ENCODE measurements around the gene DLX3. TPM values are rescaled to one million over a fixed set of nuclear protein-coding genes. Genes with fewer than 3 reads are reported as not detected.

Gene DLX3
- total and polyA plus RNA-seq, 2 donors = 0.09 to 1.1 TPM

DNA sequence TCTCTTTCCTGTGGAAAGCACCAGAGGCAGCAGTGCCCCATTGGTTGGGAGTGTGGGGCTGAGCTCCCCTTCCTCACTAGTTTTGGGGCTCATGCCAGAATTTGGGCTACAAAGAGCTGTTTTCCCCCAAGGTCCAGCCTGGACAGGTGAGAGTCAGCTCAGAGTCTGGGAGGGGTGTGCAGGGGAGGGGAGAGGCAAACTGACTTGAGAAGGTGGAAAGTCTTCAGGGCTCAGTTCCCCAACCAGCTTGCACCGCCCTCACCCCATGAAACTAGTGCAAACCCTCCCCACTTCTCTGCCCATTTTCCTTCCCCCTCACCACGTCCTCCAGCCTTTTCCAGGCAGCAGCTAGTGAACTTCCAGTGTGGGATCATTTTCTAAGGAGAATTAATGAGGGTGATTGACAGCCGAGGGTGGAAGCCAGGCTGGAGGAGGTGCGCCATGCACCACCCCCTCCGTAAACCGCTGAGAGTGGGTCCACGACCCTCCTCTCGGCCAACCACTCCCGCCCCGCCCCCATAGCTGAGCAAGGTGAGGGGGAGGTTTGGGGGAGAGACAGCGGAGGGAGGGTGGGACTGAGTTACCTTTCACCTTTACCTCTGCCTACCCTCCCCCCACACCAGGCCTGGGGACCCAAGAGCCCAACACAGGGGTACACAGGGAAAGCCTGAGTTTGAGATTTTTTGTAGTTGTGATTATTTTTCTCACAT, 32.3 kb downstream of the DLX3 start:
- no peak overlapping the region for H3K27ac ChIP-seq (ENCODE audit: low read depth in 1 of 2, low read length in 1 of 2)
- H3K4me1 ChIP-seq (ENCODE audit: control insufficient read depth in 2 of 2, insufficient read depth in 2 of 2, low read length in 2 of 2) = peaks cover 0 to 10% of the 10 kb centered on the region in 2 donors
- no peak overlapping the region for H3K4me3 ChIP-seq (ENCODE audit: low read length in 2 of 2)
- no peaks in the 10 kb centered on the region for H3K36me3 ChIP-seq (ENCODE audit: control insufficient read depth in 2 of 2, insufficient read depth in 2 of 2, low read length in 1 of 2)
- no peak for DNase-seq (ENCODE audit: low read depth in 6 of 9, low spot score in 9 of 9)
- H3K27me3 ChIP-seq (ENCODE audit: control insufficient read depth in 2 of 2, insufficient read depth in 1 of 2, low read length in 1 of 2) = peaks cover 61 to 75% of the 10 kb centered on the region in 2 donors
- WGBS = 16% methylated on average over 11 of the region's 11 CpGs
- H3K9me3 ChIP-seq (ENCODE audit: control insufficient read depth in 2 of 2, insufficient read depth in 1 of 2, low read length in 1 of 2) = peaks cover 0 to 9% of the 10 kb centered on the region in 2 donors

DNA sequence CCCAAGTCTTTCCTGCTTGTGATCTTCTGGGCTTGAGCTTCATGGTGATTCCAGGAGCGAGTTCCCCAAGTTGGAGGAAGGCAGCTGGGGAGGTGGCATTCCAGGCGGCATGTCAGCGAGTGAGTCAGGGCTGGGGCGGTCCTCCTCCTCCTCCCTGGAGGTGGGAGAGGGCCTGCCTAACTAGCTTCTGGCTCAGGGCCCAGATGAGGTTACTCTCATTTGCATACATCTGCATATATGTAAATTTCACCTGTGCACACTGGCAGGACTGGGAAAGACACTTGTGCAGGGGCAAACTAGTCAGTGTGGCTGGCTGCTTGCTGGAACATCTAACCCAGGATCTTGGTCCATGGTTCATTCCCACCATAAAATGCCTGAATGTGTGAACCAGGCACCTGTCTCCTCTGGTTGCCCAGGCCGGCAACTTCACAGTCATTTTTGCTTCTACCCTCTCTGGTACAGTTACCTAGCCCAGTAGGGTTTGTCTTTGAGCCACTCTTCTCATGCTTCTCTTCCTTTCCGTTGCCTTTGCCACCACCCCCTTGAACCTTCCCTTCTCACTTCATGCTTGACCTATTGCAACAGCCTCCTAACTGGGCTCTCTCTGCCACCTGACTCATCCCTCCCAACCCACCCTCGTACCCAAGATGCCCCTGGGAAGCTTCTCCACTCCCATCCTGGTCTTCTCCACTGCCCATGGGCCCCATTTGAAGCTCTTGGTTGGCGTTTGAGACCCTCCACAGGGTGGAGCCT, 35.7 kb downstream of the DLX3 start:
- 76% methylated on average over 8 of the region's 8 CpGs for WGBS
- Histone ChIP-seq H3K4me3 (ENCODE audit: low read length in 2 of 2) (no peak overlapping the region), H3K27ac (ENCODE audit: low read depth in 1 of 2, low read length in 1 of 2) (no peak overlapping the region), H3K9me3 (ENCODE audit: control insufficient read depth in 2 of 2, insufficient read depth in 1 of 2, low read length in 1 of 2) (peaks cover 0 to 9% of the 10 kb centered on the region in 2 donors), H3K36me3 (ENCODE audit: control insufficient read depth in 2 of 2, insufficient read depth in 2 of 2, low read length in 1 of 2) (no peaks in the 10 kb centered on the region), H3K4me1 (ENCODE audit: control insufficient read depth in 2 of 2, insufficient read depth in 2 of 2, low read length in 2 of 2) (no peaks in the 10 kb centered on the region), H3K27me3 (ENCODE audit: control insufficient read depth in 2 of 2, insufficient read depth in 1 of 2, low read length in 1 of 2) (peaks cover 28 to 60% of the 10 kb centered on the region in 2 donors)
- DNase-seq (ENCODE audit: low read depth in 6 of 9, low spot score in 9 of 9) = no peak

DNA sequence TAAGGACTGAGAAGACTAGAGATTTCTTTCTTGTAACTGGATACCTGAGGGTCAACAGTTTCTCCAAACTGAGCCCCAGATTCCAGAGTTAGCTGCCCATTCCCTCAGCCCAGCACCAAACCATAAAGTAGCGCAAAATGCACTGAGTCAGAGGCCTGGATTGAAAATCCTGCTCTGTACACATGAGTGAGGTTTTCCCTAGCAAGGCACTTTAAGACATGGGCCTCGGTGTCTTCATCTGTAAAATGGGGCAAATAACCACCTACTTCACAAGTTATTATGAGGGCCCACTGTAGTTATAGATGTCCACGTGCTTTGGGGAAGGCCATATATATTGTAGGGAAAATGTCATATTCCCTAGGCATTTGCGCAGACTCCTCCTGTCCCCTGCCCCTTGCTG, 36.3 kb downstream of the DLX3 start:
- no peak overlapping the region for H3K4me3 ChIP-seq (ENCODE audit: low read length in 2 of 2)
- no peaks in the 10 kb centered on the region for H3K36me3 ChIP-seq (ENCODE audit: control insufficient read depth in 2 of 2, insufficient read depth in 2 of 2, low read length in 1 of 2)
- no peak for DNase-seq (ENCODE audit: low read depth in 6 of 9, low spot score in 9 of 9)
- WGBS = 94% methylated on average over 4 of the region's 4 CpGs
- H3K4me1 ChIP-seq (ENCODE audit: control insufficient read depth in 2 of 2, insufficient read depth in 2 of 2, low read length in 2 of 2) = no peaks in the 10 kb centered on the region
- H3K9me3 ChIP-seq (ENCODE audit: control insufficient read depth in 2 of 2, insufficient read depth in 1 of 2, low read length in 1 of 2) = peaks cover 0 to 4% of the 10 kb centered on the region in 2 donors
- no peak overlapping the region for H3K27ac ChIP-seq (ENCODE audit: low read depth in 1 of 2, low read length in 1 of 2)
- peaks cover 22 to 58% of the 10 kb centered on the region in 2 donors for H3K27me3 ChIP-seq (ENCODE audit: control insufficient read depth in 2 of 2, insufficient read depth in 1 of 2, low read length in 1 of 2)

DNA sequence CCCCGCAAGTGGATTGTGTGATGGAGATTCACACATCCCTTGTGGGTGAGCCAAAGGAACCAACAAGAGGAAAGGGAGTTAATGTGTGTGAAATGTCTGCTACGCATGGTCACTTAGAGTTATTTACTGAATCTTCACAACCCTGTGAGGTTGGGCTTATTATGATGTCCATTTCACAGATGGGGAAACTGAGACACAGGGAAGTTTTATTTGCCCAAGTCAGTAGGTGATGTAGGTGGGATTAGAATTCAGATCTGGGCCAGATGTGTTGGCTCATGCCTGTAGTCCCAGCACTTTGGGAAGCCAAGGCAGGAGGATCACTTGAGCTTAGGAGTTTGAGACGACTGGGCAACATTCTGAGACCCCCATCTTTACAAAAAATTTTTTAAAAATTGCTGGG, 37.7 kb downstream of the DLX3 start:
- Histone ChIP-seq H3K27ac (ENCODE audit: low read depth in 1 of 2, low read length in 1 of 2) (no peak overlapping the region), H3K27me3 (ENCODE audit: control insufficient read depth in 2 of 2, insufficient read depth in 1 of 2, low read length in 1 of 2) (peaks cover 9 to 57% of the 10 kb centered on the region in 2 donors), H3K9me3 (ENCODE audit: control insufficient read depth in 2 of 2, insufficient read depth in 1 of 2, low read length in 1 of 2) (no peaks in the 10 kb centered on the region), H3K4me3 (ENCODE audit: low read length in 2 of 2) (no peak overlapping the region), H3K4me1 (ENCODE audit: control insufficient read depth in 2 of 2, insufficient read depth in 2 of 2, low read length in 2 of 2) (no peaks in the 10 kb centered on the region), H3K36me3 (ENCODE audit: control insufficient read depth in 2 of 2, insufficient read depth in 2 of 2, low read length in 1 of 2) (no peaks in the 10 kb centered on the region)
- no peak for DNase-seq (ENCODE audit: low read depth in 6 of 9, low spot score in 9 of 9)
- 88% methylated on average over 3 of the region's 3 CpGs for WGBS

DNA sequence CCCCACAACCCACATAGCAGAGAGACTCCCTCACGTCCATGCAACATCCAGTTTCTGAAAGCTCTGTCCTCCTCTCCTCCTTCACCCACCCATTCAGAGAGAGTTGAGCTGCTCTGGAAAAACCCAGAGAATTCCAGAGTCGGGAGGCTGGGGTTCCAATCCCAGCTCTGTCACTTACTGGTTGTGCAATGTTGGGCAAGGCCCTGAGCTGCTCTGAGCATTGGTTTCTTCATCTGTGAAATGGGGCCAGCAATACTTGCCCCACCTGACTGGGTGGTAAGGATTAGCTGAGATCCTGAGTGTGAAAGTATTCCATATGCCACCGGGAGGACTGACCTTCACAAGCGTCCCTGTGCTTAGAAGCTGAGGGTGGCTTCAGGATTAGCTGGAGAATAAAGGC, 38.2 kb downstream of the DLX3 start:
- WGBS = 79% methylated on average over 4 of the region's 4 CpGs
- peaks cover 10 to 59% of the 10 kb centered on the region in 2 donors for H3K27me3 ChIP-seq (ENCODE audit: control insufficient read depth in 2 of 2, insufficient read depth in 1 of 2, low read length in 1 of 2)
- H3K36me3 ChIP-seq (ENCODE audit: control insufficient read depth in 2 of 2, insufficient read depth in 2 of 2, low read length in 1 of 2) = no peaks in the 10 kb centered on the region

DNA sequence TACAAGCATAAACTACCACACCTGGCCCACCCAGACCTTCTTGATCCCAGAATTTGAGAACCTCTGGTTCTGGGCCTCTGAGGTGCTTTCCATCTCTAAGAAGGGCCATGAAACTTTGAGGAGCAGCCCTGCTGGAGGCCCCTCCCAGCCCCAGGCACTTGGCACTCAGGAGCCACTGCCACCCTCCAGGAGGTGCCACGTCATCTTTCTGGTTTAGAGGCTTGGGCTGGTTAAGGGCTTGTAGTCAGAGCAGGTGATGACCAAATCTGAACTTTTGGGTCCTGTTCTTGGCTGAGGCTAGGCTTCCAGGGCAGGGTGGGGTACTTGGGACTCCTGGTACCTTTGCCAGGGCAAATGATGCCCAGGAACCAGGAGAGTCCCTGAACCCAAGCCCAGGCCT, 39.9 kb downstream of the DLX3 start:
- no peak for DNase-seq (ENCODE audit: low read depth in 6 of 9, low spot score in 9 of 9)
- Histone ChIP-seq H3K9me3 (ENCODE audit: control insufficient read depth in 2 of 2, insufficient read depth in 1 of 2, low read length in 1 of 2) (no peaks in the 10 kb centered on the region), H3K36me3 (ENCODE audit: control insufficient read depth in 2 of 2, insufficient read depth in 2 of 2, low read length in 1 of 2) (no peaks in the 10 kb centered on the region), H3K27ac (ENCODE audit: low read depth in 1 of 2, low read length in 1 of 2) (no peak overlapping the region), H3K4me3 (ENCODE audit: low read length in 2 of 2) (no peak overlapping the region), H3K4me1 (ENCODE audit: control insufficient read depth in 2 of 2, insufficient read depth in 2 of 2, low read length in 2 of 2) (no peaks in the 10 kb centered on the region), H3K27me3 (ENCODE audit: control insufficient read depth in 2 of 2, insufficient read depth in 1 of 2, low read length in 1 of 2) (peaks cover 7 to 63% of the 10 kb centered on the region in 2 donors)
- WGBS = 74% methylated on average over 1 of the region's 1 CpG

More for the DNA sequence above, 38.2 kb downstream of the DLX3 start:
- Histone ChIP-seq H3K4me3 (ENCODE audit: low read length in 2 of 2) (no peak overlapping the region), H3K4me1 (ENCODE audit: control insufficient read depth in 2 of 2, insufficient read depth in 2 of 2, low read length in 2 of 2) (no peaks in the 10 kb centered on the region), H3K27ac (ENCODE audit: low read depth in 1 of 2, low read length in 1 of 2) (no peak overlapping the region), H3K9me3 (ENCODE audit: control insufficient read depth in 2 of 2, insufficient read depth in 1 of 2, low read length in 1 of 2) (no peaks in the 10 kb centered on the region)
- DNase-seq (ENCODE audit: low read depth in 6 of 9, low spot score in 9 of 9) = no peak

DNA sequence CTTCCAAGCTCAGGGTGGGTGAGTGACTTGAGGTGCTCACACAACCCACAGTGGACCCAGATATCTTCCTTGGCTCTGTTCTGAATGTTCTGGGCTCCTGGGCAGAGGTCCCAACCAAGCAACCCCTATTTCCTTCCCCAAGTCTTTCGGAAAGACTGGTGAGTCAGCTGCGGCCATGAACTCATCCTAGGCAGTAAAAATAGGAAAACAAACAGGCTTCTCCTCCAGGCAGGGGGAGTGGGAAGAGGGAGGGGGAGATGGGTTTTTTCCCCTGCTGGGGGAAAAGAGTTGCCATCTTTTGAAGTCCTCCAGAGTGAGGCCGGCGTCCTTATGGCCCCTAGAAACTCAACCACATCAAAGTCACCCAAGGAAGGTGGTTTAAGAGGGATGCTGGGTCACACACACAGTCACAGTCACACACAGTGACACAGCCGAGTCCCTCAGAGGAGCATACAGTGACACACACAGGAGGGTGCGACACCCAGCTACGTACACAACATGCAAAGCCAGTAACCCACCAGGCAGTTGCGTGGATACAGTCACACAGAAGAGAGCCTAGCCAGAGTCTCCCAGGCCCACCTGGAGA, 42.0 kb downstream of the DLX3 start:
- no peak for DNase-seq (ENCODE audit: low read depth in 6 of 9, low spot score in 9 of 9)
- Histone ChIP-seq H3K36me3 (ENCODE audit: control insufficient read depth in 2 of 2, insufficient read depth in 2 of 2, low read length in 1 of 2) (no peaks in the 10 kb centered on the region), H3K4me1 (ENCODE audit: control insufficient read depth in 2 of 2, insufficient read depth in 2 of 2, low read length in 2 of 2) (no peaks in the 10 kb centered on the region), H3K27ac (ENCODE audit: low read depth in 1 of 2, low read length in 1 of 2) (no peak overlapping the region), H3K9me3 (ENCODE audit: control insufficient read depth in 2 of 2, insufficient read depth in 1 of 2, low read length in 1 of 2) (no peaks in the 10 kb centered on the region), H3K27me3 (ENCODE audit: control insufficient read depth in 2 of 2, insufficient read depth in 1 of 2, low read length in 1 of 2) (peaks cover 2 to 66% of the 10 kb centered on the region in 2 donors), H3K4me3 (ENCODE audit: low read length in 2 of 2) (no peak overlapping the region)
- WGBS = 53% methylated on average over 8 of the region's 8 CpGs

DNA sequence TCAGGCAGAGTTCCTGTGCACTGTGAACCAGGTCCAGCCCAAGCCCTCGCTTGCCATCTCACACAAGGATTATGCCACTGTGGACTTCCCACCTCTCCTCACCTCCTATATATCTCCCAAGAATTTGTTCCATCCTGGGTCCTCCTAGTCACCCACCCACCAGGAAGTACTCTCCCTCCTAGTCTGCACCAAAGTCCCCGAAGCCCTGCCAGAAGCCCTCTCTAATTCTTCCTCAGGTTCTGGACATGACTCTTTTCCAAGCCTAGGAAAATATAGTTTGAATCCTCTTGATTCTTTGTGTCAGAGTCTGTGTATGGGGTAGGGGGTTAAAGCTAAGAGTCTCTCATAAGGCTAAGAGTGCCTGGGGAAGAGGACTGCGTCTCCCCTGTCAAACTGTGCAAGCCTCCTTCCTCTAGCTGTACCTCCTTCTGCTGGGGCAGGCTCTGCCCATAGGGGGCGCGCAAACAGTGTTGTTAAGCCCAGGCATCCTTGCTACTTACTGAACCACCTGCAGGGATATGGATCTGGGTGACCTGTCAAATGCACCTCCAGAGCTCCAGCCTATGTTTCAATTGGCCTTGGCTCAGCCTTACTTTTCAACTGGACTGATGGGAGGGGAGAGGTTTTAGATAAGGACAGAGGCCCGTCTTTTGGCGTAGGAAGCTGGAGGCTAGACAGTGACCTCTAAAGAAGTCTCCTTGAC, 42.7 kb downstream of the DLX3 start:
- DNase-seq (ENCODE audit: low read depth in 6 of 9, low spot score in 9 of 9) = peak; percentile 19 to 77 (median 47)
- peaks cover 2 to 67% of the 10 kb centered on the region in 2 donors for H3K27me3 ChIP-seq (ENCODE audit: control insufficient read depth in 2 of 2, insufficient read depth in 1 of 2, low read length in 1 of 2)
- H3K9me3 ChIP-seq (ENCODE audit: control insufficient read depth in 2 of 2, insufficient read depth in 1 of 2, low read length in 1 of 2) = no peaks in the 10 kb centered on the region
- H3K27ac ChIP-seq (ENCODE audit: low read depth in 1 of 2, low read length in 1 of 2) = no peak overlapping the region
- WGBS = 50% methylated on average over 7 of the region's 7 CpGs
- H3K4me3 ChIP-seq (ENCODE audit: low read length in 2 of 2) = no peak overlapping the region
- no peaks in the 10 kb centered on the region for H3K36me3 ChIP-seq (ENCODE audit: control insufficient read depth in 2 of 2, insufficient read depth in 2 of 2, low read length in 1 of 2)
- H3K4me1 ChIP-seq (ENCODE audit: control insufficient read depth in 2 of 2, insufficient read depth in 2 of 2, low read length in 2 of 2) = no peaks in the 10 kb centered on the region
